Prostate gland (tissue), 2 donors: ENCODE results near the gene CCDC136.

Experiments
- POLR2AphosphoS5 ChIP-seq: sonication (generic); formaldehyde crosslinking; IDR thresholded peaks from one replicate; pipeline ENCODE4 v1.6.1; 2017; ENCODE audit warnings: antibody characterized with exemption
- TF ChIP-seq, protein P1 (sequence below), 4 experiments: fragments of 200-600 bp in 2 of 4; fragments of 450-650 bp in 2 of 4; sonication (generic) in 2 of 4; IDR thresholded peaks; 1 replicate in 3 of 4; 2 replicates in 1 of 4; pipeline ENCODE4 v1.5.1; 2016 to 2019; ENCODE audit warnings: antibody characterized with exemption in 4 of 4, mild to moderate bottlenecking in 2 of 4, moderate library complexity in 2 of 4

DNA sequence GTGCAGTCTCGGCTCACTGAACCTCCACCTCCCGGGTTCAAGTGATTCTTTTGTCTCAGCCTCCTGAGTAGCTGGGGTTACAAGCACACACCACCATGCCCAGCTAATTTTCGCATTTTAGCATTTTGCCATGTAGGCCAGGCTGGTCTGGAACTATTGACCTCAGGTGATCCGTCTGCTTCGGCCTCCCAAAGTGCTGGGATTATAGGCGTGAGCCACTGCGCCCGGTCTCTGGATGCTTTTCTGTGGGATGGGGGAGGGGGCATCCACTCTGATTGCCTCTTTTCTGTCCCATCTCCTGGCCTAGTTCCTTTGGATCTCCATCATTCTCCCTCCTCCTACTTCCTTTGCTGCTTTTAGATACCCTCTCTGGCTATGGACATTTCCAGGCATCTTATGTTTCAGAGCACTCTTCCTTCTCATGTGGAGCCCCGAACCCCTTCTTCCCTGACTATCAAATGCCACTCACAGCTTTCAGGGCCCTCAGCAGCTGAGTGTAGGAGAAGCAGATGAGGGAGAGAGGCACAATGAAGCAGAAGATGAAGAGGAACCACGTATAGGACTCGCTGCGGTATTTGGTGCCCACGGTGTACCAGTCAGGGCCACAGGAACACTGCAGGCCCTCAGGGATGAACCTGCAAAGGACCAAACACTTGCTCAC lies 17.6 kb upstream of the CCDC136 start:
- TF ChIP-seq POLR2AphosphoS5: no peak
- TF ChIP-seq, protein P1, sequence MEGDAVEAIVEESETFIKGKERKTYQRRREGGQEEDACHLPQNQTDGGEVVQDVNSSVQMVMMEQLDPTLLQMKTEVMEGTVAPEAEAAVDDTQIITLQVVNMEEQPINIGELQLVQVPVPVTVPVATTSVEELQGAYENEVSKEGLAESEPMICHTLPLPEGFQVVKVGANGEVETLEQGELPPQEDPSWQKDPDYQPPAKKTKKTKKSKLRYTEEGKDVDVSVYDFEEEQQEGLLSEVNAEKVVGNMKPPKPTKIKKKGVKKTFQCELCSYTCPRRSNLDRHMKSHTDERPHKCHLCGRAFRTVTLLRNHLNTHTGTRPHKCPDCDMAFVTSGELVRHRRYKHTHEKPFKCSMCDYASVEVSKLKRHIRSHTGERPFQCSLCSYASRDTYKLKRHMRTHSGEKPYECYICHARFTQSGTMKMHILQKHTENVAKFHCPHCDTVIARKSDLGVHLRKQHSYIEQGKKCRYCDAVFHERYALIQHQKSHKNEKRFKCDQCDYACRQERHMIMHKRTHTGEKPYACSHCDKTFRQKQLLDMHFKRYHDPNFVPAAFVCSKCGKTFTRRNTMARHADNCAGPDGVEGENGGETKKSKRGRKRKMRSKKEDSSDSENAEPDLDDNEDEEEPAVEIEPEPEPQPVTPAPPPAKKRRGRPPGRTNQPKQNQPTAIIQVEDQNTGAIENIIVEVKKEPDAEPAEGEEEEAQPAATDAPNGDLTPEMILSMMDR (IDR thresholded peaks at IDR 0.05): no peak
